C4-2B (cell line): ENCODE data around the gene APPL2.

Experiments used
- ZFX ChIP-seq: fragments of 450-650 bp; IDR thresholded peaks from 2 replicates; pipeline ENCODE4 v1.6.1; 2017
- TF ChIP-seq, protein P1 (sequence below): fragments of 450-650 bp; conservative IDR thresholded peaks from 2 replicates; pipeline ENCODE4 v1.5.1; 2017; ENCODE audit warnings: mild to moderate bottlenecking

DNA sequence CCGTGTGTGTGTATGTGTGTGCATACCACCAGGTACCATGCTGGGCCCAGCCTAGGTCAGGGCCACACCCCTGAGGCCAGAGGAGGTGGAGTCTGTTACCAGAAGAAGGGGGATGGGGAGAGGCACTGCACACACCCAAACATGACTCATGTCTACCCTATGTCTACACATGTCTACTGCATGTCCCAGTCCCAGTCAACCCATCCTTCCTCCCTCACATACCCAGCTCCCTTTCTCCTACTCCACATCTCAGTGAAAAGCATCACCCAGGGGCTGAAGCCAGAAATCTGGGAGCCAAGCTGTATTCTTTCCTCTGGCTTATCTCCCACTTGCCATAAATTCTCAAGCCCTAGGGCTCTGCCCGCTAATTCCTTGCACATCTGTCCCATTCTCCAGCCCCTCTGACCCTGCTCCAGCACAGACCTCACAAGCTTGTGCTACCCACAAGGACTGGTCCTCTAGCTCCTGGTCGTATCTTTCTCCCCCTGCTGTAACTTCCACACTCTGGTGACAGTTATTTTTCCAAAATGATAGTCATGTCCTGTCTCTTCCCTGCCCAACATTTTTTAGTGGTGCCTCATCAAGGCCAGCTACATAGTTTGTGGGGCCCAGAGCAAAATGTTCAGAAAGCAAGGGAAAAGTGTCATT lies 18.0 kb upstream of the APPL2 start:
- TF ChIP-seq, protein P1, sequence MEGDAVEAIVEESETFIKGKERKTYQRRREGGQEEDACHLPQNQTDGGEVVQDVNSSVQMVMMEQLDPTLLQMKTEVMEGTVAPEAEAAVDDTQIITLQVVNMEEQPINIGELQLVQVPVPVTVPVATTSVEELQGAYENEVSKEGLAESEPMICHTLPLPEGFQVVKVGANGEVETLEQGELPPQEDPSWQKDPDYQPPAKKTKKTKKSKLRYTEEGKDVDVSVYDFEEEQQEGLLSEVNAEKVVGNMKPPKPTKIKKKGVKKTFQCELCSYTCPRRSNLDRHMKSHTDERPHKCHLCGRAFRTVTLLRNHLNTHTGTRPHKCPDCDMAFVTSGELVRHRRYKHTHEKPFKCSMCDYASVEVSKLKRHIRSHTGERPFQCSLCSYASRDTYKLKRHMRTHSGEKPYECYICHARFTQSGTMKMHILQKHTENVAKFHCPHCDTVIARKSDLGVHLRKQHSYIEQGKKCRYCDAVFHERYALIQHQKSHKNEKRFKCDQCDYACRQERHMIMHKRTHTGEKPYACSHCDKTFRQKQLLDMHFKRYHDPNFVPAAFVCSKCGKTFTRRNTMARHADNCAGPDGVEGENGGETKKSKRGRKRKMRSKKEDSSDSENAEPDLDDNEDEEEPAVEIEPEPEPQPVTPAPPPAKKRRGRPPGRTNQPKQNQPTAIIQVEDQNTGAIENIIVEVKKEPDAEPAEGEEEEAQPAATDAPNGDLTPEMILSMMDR: no peak
- TF ChIP-seq ZFX: no peak
